GM21737 (cell line): ENCODE measurements around the gene DST.
"Not testable (repeated sequence)": the region's sequence is repeated elsewhere in the genome, so short reads cannot be mapped to it uniquely, and the experiment has no call there.

Experiments used
- ATAC-seq: cut with Tn5 transposase; IDR thresholded peaks from one replicate; pipeline ENCODE4 v1.9.1; 2021; ENCODE audit warnings: mild to moderate bottlenecking, moderate library complexity; ENCODE audit not compliant: unreplicated experiment

The DST gene

GRCh38 chr6:56521454-56521853, 121.2 kb downstream of the DST start:
- ATAC-seq: no peak

GRCh38 chr6:56520218-56520617, 122.5 kb downstream of the DST start:
- no peak for ATAC-seq

- ATAC-seq: no peak
These were observed 123.5 kb downstream of the DST start for GRCh38 chr6:56518995-56519767.

- no peak for ATAC-seq
These were observed 125.4 kb downstream of the DST start for GRCh38 chr6:56517155-56517745.

- no peak for ATAC-seq
These were observed 126.7 kb downstream of the DST start for GRCh38 chr6:56516003-56516402.

GRCh38 chr6:56515081-56515905, 127.4 kb downstream of the DST start:
- no peak for ATAC-seq

- no peak for ATAC-seq
These were observed 128.3 kb downstream of the DST start for GRCh38 chr6:56514395-56514794.

GRCh38 chr6:56513631-56514030, 129.1 kb downstream of the DST start:
- no peak for ATAC-seq

- ATAC-seq: no peak
These were observed 131.1 kb downstream of the DST start for GRCh38 chr6:56511591-56511990.

GRCh38 chr6:56510984-56511531, 131.6 kb downstream of the DST start:
- ATAC-seq: no peak

- no peak for ATAC-seq
These were observed 133.7 kb downstream of the DST start for GRCh38 chr6:56509031-56509430.

GRCh38 chr6:56507517-56507916, 135.2 kb downstream of the DST start:
- no peak for ATAC-seq

- ATAC-seq: no peak
These were observed 137.0 kb downstream of the DST start for GRCh38 chr6:56505512-56506260.

- no peak for ATAC-seq
These were observed 140.7 kb downstream of the DST start for GRCh38 chr6:56501993-56502392.

- no peak for ATAC-seq
These were observed 143.6 kb downstream of the DST start for GRCh38 chr6:56499095-56499494.

- no peak for ATAC-seq
These were observed 145.0 kb downstream of the DST start for GRCh38 chr6:56497691-56498090.

GRCh38 chr6:56497240-56497639, 145.4 kb downstream of the DST start:
- no peak for ATAC-seq

- not testable (repeated sequence) for ATAC-seq
These were observed 146.0 kb downstream of the DST start for GRCh38 chr6:56496650-56497049.

- no peak for ATAC-seq
These were observed 147.0 kb downstream of the DST start for GRCh38 chr6:56495654-56496053.

- no peak for ATAC-seq
These were observed 150.9 kb downstream of the DST start for GRCh38 chr6:56491606-56492328.
